Stimulated activated CD8-positive, alpha-beta memory T cell treated with anti-CD3 and anti-CD28 coated beads, Interleukin-7, amount 100 ng/mL, for 24 hours (primary cell): Measurements from ENCODE around the gene BRF1.

Source experiments
- DNase-seq: peaks from one replicate; pipeline ENCODE4 v3.0.0-alpha.2; 2020; ENCODE audit warnings: low read depth

BRF1 gene

DNA sequence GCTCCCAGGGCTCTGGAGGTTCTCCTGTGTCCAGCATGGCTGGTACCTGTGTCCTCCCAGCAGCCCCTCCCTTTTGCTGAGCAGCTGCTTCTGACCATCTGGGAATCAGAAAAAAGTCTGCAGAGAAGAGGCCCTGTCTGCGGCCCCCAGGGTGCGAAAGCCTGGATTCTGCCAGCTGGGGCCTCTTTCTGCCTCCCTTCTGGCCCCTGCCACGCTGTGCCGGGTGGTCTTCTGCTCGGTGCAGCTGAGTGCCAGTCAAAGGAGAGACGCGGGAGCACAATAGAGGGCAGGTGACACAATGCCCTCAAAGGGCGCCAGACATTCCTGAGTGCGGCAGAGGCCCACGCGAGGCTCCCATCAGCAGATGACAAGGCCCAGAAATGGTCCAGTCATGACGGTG, 39.8 kb downstream of the BRF1 start:
- no peak for DNase-seq

GRCh38 chr14:105258846-105259245, 42.0 kb downstream of the BRF1 start:
- DNase-seq, result no peak

DNA sequence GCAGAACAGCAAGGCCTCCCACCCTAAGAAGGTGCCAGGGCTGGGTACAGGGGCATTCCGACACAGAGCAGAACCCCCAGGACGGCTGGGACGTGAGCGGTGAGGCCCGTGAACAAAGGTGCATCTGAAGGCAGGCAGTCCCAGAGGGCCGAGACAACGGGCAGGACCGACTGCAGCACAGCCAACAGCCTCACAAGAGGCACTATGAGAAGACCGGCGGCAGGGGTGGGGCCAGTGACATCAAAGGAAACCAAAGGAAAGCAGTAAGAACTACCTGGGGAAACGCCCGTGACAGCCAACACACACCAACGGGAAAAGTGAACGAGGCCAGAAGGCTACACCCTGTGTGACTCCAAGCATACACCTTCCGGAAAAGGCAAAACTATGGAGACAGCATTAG, 43.3 kb downstream of the BRF1 start:
- no peak for DNase-seq

DNA sequence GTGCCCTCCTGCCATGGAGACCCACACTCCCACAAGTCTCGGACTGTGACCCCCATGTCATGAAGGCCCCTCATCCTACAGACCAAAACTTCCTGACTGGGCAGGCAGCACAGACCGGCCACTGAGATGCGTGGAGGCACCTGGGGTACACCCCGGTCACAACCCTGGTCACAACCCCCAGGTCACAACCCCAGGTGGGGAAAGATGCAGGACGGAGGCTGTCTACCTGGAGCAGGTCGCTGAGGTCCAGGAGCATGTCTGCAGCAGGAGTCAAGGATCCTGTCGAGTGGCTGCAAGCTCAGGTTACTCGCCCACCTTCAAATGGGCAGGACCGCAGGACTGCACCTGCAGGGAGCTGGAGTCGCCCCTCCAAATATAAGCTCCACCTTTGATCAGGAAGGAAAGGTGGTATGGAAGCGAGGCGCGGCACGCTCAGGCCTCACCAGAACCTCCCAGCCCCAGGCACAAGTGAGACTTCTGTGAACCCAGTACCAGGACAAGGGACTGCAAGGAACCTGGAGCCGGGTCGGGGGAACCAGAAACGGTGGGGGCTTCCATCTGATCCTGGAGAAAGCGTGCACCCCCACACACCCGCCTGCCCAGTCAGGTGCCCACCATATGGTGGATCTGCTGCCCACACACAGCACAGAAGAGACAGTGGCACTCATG, 44.4 kb downstream of the BRF1 start:
- DNase-seq, result no peak

DNA sequence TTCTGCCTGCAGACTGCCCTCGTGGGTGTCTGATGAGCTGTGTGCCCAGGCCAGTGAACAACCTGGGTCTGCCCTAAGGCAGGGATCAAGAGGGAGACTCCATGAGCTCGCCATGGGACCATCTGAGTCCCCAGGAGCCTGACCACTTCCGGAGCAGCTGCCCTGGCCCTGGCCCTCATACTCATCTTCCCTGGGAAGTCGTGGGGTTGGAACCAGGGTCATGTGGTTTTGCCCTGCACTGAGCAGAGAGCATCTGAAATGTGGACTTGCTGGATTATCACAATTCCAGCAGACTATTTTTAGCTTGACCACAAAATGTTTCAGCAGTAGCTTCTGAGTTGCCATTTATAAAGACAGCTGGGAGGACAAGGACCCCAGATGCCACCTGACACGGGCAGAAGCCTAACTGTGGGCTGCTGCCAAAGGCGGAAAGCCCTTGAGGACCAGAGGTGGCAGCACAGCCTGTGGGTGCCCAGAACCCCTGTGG, 45.7 kb downstream of the BRF1 start:
- no peak for DNase-seq

GRCh38 chr14:105253329-105253682, 47.5 kb downstream of the BRF1 start:
- no peak for DNase-seq

GRCh38 chr14:105252552-105253328, 48.1 kb downstream of the BRF1 start:
- DNase-seq, result no peak

DNA sequence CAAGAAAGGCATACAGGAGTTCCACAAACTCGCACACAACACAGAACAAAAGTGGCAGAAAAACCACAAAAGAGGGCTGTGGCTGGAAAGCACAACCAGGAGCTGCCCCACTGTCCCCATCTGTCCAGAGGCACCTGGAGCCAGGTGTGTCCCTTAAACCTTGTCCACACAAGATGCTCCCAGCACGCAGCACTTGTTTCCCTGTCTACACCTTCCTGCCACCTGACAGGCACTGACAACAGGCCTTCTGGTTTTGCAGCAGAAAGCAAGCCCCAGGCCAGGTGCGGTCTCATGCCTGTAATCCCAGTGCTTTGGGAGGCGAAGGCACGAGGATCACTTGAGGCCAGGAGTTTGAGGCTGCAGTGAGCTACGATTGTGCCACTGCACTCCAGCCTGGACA, 48.9 kb downstream of the BRF1 start:
- no peak for DNase-seq

GRCh38 chr14:105250986-105251385, 49.8 kb downstream of the BRF1 start:
- no peak for DNase-seq

GRCh38 chr14:105250008-105250366, 50.8 kb downstream of the BRF1 start:
- no peak for DNase-seq

GRCh38 chr14:105249182-105250007, 51.4 kb downstream of the BRF1 start:
- DNase-seq, result no peak

DNA sequence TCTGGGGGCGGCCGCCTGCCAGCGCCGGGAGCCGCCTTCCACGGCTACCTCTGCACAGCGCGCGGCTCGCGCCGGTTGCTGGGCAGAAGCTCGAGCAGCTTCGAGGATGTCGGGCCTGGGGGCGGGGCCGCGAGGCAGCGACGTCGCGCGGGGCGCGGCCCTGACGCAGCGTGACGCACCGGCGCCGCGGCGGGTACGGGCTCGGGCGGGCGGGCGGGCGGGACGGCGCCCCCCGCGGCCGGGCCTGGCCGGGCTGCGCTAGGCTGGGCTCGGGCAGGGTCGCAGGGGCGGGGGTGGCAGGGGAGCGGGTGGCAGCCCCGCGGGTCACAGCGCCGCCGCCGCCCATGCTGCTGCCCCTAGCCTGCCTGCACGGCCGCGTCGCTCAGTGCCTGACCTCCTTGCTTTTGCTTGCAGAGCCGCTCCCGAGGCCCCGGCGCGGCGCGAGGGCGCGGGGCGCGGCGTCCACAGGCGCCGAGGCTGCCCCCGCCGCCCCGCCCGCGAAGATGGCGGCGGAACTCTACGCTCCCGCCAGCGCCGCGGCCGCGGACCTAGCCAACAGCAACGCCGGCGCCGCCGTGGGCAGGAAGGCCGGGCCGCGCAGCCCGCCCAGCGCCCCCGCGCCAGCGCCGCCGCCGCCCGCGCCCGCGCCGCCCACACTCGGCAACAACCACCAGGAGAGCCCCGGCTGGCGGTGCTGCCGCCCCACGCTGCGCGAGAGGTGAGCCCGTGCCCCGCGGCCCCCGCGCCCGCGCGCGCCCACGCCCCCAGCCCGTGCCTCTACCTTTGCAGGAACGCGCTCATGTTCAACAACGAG, 52.2 kb downstream of the BRF1 start, which contains the start of gene BTBD6:
TSS of gene BTBD6 (plus strand) at position 166 of the 814 bp plus-strand sequence. CDS start at position 345, 179 bp downstream.
- peak; percentile 59 for DNase-seq

DNA sequence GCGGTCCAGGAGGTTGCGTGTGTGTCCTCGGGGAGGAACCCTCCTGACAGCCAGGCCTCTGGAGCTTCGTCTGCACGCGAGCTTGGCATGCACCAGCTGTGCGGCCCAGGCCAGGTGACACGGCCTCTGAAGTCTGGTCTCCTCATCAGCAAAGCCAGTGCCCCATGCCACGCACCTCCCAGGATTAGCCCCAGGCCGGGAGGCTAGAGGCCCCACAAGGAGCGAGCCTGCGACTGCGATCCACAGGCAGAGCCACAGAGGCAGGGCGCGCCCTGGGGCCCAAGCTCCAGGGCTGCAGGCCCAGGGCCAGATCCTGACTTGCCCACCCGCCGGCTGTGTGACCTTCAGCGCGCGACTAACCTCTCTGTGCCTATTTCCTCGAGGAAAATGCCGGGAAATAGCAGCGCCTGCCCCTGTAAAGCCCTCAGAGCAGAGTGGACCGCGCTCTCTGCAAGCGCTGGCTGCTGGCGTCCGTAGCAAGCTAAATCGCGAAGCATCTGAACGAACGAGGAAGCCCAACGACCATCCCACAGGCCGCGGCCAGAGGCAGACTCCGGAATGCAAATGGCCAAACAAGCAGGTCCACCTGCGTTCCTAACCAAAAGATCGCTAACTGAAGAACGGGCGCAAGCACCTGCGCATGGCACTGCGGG, 53.0 kb downstream of the BRF1 start:
- no peak for DNase-seq

DNA sequence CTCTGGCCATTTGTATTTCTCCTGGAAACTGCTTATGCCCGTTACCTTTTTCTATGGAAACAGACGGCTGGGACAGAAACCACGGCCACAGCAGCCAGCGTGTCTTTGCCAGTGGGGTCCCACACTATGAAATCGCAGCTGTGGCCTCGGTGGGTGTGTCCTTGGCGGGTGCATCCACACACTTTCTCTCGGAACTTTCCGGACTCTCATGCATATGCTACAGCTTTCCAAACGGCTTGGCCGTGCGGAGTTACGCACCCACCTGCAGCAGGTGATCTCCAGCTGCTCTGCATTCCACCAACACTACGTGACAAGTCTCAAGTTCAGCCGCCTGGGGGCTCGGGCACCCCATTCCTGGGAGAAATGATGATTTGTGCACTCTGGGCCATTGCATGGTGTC, 53.8 kb downstream of the BRF1 start:
- DNase-seq, result no peak

- no peak for DNase-seq
These were observed 56.5 kb downstream of the BRF1 start for GRCh38 chr14:105244334-105244733.

DNA sequence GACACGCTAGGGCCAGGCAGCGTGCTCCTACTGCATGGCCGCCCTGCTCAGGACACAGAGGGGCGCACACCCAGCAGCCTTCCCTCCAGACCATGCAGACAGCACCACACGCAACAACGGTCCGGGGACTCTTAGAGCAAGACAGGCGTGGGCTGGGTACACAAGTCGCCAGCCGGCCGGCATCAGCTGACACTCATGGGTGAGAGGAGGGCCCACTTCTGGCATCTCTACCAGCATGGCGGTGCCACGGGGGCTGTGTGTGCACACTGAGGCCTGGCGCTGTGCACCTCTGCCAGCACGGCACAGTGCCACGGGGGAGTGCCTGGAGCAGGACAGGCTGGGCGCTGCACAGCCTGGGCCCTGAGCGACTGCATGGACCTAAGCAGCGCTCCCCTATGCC, 59.2 kb downstream of the BRF1 start:
- no peak for DNase-seq

DNA sequence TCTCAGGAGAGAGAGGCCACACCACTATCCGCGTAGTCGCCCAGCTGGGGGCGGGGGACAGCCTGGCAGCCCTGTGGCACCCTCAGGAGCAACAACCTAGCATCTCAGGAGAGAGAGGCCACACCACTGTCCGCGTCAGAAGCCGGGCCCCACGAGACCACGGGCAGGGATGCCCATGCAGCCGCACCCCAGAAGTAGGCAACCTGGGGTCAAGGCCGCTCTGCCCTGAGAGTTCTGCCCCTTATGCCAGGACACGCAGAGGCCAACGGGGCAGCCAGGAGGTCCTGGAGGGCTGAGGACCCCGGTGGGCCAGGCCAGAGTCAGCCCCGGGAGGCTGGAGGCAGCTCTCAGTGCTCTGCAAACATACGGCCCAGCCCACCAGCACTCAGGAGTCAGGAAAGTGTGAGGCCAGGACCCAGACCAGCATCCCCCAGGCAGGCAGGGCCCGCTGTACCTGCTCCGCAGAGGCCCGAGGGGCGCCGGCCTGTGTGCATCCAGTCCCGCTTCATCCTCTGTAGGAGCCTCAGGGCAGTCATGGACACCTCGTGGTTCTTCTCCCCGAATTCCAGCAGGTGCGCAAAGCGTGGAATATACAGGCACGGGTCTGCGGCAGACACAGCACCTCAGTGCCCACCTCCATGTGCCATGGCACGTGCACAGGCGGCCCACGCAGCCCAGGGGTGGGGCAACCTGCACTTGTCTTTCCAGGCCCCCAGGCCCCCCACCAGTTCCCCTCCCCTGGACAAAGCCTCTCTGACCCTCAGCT, 59.8 kb downstream of the BRF1 start:
- DNase-seq, result no peak

GRCh38 chr14:105229099-105229655, 71.6 kb downstream of the BRF1 start:
- no peak for DNase-seq

DNA sequence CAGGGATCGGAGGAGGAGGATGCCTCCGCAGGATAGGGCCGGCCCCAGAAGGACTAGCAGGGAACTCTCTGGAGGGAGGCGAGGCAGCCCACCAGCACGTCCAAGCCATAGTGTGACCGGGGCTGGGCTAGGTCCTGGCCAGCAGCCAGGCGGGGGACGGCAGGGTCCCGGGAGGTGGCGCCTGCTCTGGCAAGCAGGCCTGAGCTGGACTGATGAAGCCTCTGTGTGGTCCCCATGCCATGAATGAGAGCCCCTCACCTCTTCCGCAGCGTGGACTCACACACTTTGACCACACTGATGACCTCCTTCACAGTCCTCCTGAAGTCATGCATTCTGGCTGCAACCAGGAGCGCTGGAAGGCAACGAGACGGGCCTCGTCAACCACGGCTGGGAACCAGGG, 72.2 kb downstream of the BRF1 start:
- no peak for DNase-seq

DNA sequence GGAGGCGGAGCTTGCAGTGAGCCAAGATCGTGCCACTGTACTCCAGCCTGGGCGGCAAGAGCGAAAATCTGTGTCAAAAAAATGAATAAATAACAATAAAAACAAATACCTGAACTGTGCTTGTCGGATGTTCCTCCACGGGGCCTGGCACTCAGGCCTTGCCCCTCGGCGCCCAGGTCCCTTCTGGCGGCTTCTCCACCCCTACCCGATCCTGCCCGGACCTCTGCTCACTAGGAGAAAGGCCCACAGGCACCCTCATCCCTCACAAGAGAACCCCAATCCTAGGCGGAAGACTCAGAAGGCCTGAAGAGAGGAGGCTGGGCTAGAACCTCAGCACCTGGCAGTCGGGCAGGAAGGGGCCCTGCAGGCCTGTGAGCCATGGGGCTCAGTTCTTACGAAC, 73.5 kb downstream of the BRF1 start:
- DNase-seq, result no peak
